Measurements from ENCODE around the gene FBXO36. TPM values are rescaled to one million over a fixed set of nuclear protein-coding genes. Genes with fewer than 3 reads are reported as not detected.

Gene FBXO36
- total RNA-seq, 2 donors from 2014 or later: 6.7 to 13.3 TPM

- TF ChIP-seq CTCF (conservative IDR thresholded peaks at IDR 0.05): no peak
- no peaks in the 10 kb centered on the region for H3K27me3 Mint-ChIP-seq (ENCODE audit: insufficient read depth)
- Histone ChIP-seq H3K9ac (ENCODE audit: extremely low read depth, low read length, poor library complexity, severe bottlenecking) (no peak overlapping the region), H3K4me1 (ENCODE audit: control insufficient read depth, insufficient read depth, low read length) (no peaks in the 10 kb centered on the region), H3K27ac (ENCODE audit: low read depth, low read length) (no peak overlapping the region), H3K4me3 (ENCODE audit: low read length) (no peak overlapping the region), H3K9me3 (ENCODE audit: control insufficient read depth, low read length) (no peaks in the 10 kb centered on the region), H3K27me3 (ENCODE audit: control insufficient read depth, insufficient read depth, low read length, poor library complexity, severe bottlenecking) (no peaks in the 10 kb centered on the region), H3K36me3 (ENCODE audit: control insufficient read depth, insufficient read depth, low read length) (no peaks in the 10 kb centered on the region)
- no peak overlapping the region for H3K27ac Mint-ChIP-seq
- no peak for DNase-seq
- peaks cover 2% of the 10 kb centered on the region for H3K4me1 Mint-ChIP-seq
- 69 to 73% methylated on average over 4 to 5 of the region's 5 CpGs for WGBS, 2 experiments (ENCODE audit: insufficient coverage in 1 of 2, insufficient read length in 1 of 2)
- no peaks in the 10 kb centered on the region for H3K36me3 Mint-ChIP-seq (ENCODE audit: low read depth)
- no peaks in the 10 kb centered on the region for H3K9me3 Mint-ChIP-seq
- H3K4me3 Mint-ChIP-seq: no peak overlapping the region
Observed at GRCh38 chr2:230043025-230043424, 120.7 kb downstream of the FBXO36 start.

DNA sequence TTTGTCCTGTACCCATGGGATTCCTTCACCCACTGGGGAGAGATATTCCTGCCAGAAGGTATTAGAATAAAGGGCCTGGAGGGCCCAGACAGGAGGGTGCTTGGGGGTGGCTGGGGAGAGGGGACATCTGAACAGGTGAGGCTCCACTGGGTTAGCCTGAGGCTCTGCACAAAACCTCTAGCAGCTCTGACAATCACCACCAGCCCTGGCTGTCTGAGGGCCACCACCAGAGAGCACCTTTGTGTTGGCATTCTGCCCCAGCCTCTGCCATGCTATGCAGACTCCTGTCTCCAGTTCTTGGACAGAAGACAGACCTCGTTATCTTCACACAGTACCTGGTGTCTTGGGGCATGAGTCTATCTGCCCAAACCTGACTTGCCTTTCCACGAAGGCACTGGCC, 121.2 kb downstream of the FBXO36 start:
- peaks cover 2% of the 10 kb centered on the region for H3K4me1 Mint-ChIP-seq
- H3K36me3 Mint-ChIP-seq (ENCODE audit: low read depth): no peaks in the 10 kb centered on the region
- WGBS, 2 experiments (ENCODE audit: insufficient coverage in 1 of 2, insufficient read length in 1 of 2): 89 to 95% methylated on average over 1 to 2 of the region's 2 CpGs
- DNase-seq: no peak
- no peak overlapping the region for H3K4me3 ChIP-seq (ENCODE audit: low read length)
- no peak for TF ChIP-seq CTCF (conservative IDR thresholded peaks at IDR 0.05)
- no peaks in the 10 kb centered on the region for H3K27me3 ChIP-seq (ENCODE audit: control insufficient read depth, insufficient read depth, low read length, poor library complexity, severe bottlenecking)
- H3K27ac Mint-ChIP-seq: no peak overlapping the region
- no peak overlapping the region for H3K4me3 Mint-ChIP-seq
- no peaks in the 10 kb centered on the region for H3K9me3 Mint-ChIP-seq
- no peaks in the 10 kb centered on the region for H3K9me3 ChIP-seq (ENCODE audit: control insufficient read depth, low read length)
- H3K27me3 Mint-ChIP-seq (ENCODE audit: insufficient read depth): no peaks in the 10 kb centered on the region
- H3K36me3 ChIP-seq (ENCODE audit: control insufficient read depth, insufficient read depth, low read length): no peaks in the 10 kb centered on the region
- no peak overlapping the region for H3K27ac ChIP-seq (ENCODE audit: low read depth, low read length)
- H3K4me1 ChIP-seq (ENCODE audit: control insufficient read depth, insufficient read depth, low read length): no peaks in the 10 kb centered on the region
- H3K9ac ChIP-seq (ENCODE audit: extremely low read depth, low read length, poor library complexity, severe bottlenecking): no peak overlapping the region

- no peak overlapping the region for H3K27ac Mint-ChIP-seq
- WGBS, 2 experiments (ENCODE audit: insufficient coverage in 1 of 2, insufficient read length in 1 of 2): 90 to 95% methylated on average over 4 to 16 of the region's 16 CpGs
Observed at GRCh38 chr2:230046491-230046890, 124.2 kb downstream of the FBXO36 start.

More at GRCh38 chr2:230046491-230046890, 124.2 kb downstream of the FBXO36 start:
- no peaks in the 10 kb centered on the region for H3K36me3 Mint-ChIP-seq (ENCODE audit: low read depth)
- no peaks in the 10 kb centered on the region for H3K27me3 ChIP-seq (ENCODE audit: control insufficient read depth, insufficient read depth, low read length, poor library complexity, severe bottlenecking)
- H3K36me3 ChIP-seq (ENCODE audit: control insufficient read depth, insufficient read depth, low read length): no peaks in the 10 kb centered on the region
- no peaks in the 10 kb centered on the region for H3K27me3 Mint-ChIP-seq (ENCODE audit: insufficient read depth)
- H3K4me3 Mint-ChIP-seq: no peak overlapping the region
- H3K4me3 ChIP-seq (ENCODE audit: low read length): no peak overlapping the region
- H3K9me3 Mint-ChIP-seq: no peaks in the 10 kb centered on the region
- no peaks in the 10 kb centered on the region for H3K4me1 Mint-ChIP-seq
- H3K9ac ChIP-seq (ENCODE audit: extremely low read depth, low read length, poor library complexity, severe bottlenecking): no peak overlapping the region
- no peak for DNase-seq
- H3K9me3 ChIP-seq (ENCODE audit: control insufficient read depth, low read length): no peaks in the 10 kb centered on the region
- TF ChIP-seq CTCF (conservative IDR thresholded peaks at IDR 0.05): no peak
- H3K4me1 ChIP-seq (ENCODE audit: control insufficient read depth, insufficient read depth, low read length): no peaks in the 10 kb centered on the region
- H3K27ac ChIP-seq (ENCODE audit: low read depth, low read length): no peak overlapping the region
